Activated effector memory CD4-positive, alpha-beta T cell treated with anti-CD3 and anti-CD28 coated beads, Interleukin-2, amount 50 U/mL, for 16 hours (primary cell): Measurements from ENCODE around the gene GPN1.
"Not testable (repeated sequence)": the region's sequence is repeated elsewhere in the genome, so short reads cannot be mapped to it uniquely, and the experiment has no call there.

Experiments used
- DNase-seq: peaks from one replicate; pipeline ENCODE4 v3.0.0-alpha.2; 2020

GPN1 gene

DNA sequence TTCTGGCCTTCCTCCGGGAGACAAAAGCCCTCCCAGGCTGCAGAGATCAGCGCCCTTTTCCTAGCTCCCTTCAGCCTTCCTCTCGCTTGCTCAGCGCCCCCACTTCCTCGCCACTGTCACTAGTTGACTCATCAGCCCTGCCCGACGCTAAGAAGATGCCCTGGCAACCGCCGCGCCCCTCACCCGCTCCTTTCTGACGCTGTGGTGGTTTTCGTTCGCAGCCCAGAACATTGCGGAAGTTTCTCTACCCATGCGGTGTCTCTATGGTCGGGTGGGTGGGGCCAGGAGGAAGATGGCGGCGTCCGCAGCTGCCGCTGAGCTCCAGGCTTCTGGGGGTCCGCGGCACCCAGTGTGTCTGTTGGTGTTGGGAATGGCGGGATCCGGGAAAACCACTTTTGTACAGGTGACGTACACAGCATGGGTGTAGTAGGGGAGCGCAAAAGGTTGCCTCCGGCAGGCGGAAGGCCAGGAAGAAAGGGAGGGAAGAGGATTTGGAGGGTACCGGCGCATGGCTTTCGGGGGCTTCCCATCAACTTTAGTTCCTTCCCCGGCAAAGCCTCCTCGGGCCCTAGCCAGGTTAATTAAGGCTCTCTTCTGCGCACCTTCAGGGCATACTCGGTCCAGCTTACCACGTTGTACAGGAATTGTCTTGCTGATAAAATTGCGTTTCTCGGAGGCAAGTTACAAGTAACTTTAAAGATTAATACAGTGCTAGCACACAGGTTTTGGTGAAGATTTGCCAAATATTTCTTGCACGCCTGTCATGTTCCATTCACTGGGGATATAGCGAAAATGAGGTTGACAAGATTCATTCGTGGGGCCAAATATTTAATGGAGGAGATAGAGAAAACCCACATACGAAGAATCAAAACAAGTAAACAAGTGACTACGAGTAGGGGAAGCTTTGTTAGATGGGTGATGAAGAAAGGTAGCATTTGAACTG, at the start of gene GPN1, which contains the start of gene CCDC121:
TSS of gene GPN1 (plus strand) at position 284 of the 943 bp plus-strand sequence. CDS start at position 293, 9 bp downstream.
TSS of gene CCDC121 (minus strand) at position 246 of the 943 bp plus-strand sequence. CDS start 1,213 bp downstream, outside the sequence.
- peak; percentile 98 for DNase-seq

DNA sequence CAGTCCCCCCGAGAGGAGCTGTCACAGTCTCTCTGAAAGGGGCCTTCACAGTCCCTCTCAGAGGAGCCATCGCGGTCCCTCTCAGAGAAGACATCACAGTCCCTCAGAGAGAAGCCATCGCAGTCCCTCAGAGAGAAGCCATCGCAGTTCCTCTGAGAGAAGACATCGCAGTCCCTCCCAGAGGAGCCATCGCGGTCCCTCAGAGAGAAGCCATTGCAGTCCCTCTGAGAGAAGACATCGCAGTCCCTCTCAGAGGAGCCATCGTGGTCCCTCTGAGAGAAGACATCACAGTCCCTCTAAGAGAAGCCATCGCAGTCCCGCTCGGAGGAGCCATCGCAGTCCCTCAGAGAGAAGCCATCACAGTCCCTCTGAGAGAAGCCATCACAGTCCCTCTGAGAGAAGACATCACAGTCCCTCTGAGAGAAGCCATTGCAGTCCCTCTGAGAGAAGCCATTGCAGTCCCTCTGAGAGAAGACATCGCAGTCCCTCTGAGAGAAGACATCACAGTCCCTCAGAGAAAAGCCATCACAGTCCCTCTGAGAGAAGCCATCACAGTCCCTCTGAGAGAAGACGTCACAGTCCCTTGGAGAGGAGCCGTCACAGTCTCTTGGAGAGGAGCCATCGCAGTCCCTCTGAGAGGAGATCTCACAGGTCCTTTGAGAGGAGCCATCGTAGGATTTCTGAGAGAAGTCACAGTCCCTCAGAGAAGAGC, 47.3 kb upstream of the GPN1 start:
- DNase-seq = peak; percentile 64

DNA sequence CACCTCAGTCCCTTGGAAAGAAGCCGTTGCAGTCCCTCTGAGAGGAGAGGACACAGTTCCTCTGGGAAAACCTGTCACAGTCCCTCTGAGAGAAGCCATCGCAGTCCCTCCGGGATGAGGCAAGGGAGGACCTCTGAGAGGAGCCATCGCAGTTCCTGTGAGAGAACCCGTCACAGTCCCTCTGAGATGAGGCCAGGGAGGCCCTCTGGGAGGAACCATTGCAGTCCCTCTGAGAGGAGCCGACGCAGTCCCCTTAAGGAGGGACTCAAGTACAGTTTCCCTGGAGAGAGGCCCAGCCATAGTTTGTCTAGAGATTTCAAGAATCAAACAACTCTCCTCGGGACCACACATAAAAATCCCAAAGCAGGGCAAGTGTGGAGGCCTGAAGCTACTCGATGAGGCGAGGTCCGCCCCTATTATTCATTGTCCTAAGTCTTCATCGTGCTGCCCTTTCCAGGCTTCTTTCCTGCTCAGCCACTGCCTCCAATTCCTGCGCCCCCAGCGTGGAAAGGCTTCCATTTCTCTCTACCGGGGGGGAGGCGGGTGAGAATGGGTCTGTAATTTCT, 46.6 kb upstream of the GPN1 start:
- DNase-seq = peak; percentile 67

DNA sequence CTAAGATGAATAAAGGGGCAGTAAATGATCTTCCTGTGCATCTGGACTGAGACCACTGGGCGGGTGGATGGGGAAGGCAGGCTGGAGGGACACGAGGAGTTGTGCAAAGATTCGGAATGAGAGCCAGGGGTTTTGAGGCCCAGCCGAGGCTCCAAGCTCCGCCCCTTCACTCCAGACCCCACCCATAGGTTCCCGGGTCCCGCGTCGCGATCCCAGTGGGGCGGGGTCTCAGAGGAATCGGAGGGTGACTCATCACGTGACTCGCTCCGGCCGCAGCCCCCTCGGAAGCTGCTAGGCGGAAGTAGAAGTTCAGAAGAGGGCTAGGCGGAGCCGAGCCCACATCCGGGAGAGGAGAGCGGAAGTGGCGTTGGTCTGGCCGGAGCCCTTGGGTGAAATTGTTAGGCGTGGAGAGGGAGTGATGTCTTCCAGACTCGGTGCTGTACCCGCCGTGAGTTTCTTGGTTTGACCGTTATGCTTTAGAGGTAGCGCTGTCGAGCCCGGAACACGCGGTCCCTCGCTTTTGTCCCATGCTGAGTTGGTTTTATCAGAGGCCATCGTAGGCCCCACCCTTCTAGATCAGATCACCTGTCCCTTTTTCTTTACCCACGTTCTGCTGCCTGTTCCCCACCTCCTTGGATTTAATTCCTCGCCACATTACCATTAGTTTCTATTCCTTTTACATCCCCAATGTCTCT, 46.0 kb upstream of the GPN1 start, which contains the start of gene ZNF512:
TSS of gene ZNF512 (plus strand) at position 348 of the 695 bp plus-strand sequence. CDS start at position 419, 71 bp downstream.
- DNase-seq = peak; percentile 91

DNA sequence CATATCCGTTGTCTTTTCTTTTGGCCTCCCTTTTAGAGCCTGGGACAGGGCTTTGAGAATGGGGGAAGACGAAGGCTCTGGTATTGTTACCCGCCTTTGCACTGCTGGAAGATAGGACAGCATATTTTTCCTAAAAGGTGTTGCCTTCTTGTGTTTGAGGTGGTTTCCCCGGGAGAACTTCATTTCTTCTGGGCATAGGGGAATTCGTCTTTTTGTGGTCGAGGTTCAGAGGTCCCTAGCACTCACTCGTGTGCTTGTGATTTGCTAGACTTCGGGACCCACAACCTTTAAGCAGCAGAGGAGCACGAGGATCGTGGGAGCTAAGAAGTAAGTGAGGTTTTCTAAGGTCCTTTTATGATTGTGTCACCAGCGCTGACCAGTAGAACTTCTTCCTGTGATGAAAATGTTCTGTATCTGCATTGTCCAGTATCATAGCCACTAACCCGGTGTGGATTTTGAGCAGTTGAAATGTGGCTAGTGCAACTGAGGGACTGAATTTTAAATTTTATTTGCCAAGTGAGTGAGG, 45.4 kb upstream of the GPN1 start:
- DNase-seq = no peak

DNA sequence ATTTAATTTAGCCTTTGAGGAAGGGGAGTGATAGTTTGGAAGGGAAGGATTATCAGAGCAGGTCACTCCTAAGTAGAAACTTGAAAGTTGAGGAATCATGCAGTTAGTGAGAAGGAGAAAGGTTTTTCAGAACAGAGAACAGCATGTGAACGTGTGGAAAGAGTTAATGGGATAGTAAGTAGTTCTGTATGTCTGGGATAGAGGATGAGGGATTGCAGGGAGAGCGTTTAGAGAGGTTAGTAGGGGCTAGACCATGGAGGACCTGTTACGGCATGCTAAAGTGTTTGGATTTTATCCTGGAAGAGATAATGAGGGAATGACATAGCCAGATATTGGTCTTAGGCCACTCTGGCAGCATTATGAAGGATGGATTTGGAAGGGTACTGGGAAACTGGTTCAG, 44.3 kb upstream of the GPN1 start:
- DNase-seq = no peak

DNA sequence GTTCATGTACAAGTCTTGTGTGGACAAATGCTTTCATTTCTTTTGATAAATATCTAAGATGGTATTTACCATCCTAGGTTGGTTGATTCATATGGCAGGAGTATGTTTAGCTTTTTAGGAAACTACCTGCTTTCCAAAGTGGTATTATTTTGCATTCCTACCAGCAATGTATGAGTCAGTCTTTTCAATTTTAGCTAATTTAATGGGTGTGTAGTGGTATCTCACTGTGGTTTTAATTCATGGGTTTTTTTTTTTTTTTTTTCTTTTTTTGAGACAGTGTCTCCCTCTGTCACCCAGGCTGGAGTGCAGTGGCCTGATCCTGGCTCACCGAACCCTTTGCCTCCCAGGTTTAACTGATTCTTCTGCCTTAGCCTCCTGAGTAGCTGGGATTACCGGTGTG, 41.8 kb upstream of the GPN1 start:
- no peak for DNase-seq

DNA sequence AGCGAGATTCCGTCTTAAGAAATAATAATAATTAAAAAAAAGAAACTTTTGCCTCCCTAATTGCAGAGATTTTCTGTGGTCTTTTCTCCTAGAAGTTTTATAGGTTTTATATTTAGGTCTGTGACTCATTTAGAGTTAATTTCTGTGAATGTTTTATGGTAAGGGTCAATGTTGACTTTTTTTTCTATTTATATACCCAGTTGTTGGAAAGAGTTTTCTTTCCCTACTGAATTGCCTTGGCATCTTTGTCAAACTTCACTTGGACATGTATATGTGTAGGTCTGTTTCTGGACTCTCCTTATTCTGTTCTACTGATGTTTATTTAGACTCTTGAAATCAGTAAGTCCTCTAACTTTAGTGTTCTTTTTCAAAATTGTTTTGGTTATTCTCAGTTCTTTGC, 40.5 kb upstream of the GPN1 start:
- DNase-seq = no peak

DNA sequence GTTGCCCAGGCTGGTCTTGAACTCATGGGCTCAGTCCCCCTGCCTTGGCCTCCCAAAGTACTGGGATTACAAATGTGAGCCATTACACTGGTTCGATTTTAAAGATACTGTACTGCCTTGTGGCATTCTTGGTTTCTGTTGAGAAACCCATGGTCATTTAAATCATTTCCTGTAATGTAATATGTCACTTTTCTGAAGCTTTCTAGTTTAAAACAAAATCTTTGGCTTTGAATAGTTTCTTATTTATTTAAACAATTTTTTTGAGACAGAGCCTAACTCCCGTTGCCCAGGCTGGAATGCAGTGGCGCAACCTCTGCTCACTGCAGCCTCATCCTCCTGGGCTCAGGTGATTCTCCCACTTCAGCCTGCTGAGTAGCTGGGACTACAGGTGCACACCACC, 37.1 kb upstream of the GPN1 start:
- DNase-seq = no peak

DNA sequence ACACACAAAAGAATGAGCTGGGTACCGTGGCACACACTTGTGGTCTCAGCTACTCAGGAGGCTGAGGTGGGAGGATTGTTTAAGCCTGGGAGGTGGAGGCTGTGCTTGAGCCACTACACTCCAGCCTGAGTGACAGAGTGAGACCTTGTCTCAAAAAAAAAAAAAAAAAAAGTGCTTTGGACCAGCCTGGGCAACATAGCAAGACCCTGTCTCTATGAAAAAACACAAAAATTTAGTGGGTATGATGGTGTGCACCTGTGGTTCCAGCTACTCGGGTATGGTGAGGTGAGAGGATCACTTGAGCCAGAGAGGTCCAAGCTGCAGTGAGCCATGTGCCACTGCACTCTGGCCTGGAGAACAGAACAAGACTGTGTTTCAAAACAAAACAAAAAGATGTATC, 35.6 kb upstream of the GPN1 start:
- no peak for DNase-seq

DNA sequence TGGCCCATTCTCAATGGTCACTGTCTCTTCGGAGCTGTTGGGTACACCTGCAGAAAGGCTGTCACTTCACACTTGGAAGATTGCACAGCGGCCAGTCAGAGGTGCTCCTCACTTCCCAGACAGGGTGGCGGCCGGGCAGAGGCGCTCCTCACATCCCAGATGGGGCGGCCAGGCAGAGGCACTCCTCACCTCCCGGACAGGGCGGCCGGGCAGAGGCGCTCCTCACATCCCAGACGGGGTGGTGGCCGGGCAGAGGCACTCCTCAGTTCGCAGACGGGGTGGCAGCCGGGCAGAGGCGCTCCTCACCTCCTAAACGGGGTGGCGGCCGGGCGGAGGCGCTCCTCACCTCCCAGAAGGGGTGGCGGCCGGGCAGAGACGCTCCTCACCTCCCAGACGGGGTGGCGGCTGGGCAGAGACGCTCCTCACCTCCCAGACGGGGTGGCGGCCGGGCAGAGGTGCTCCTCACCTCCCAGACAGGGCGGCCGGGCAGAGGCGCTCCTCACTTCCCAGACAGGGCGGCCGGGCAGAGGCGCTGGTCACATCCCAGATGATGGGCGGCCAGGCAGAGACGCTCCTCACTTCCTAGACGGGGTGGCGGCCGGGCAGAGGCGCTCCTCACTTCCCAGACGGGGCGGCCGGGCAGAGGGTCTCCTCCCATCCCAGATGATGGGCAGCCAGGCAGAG, 34.7 kb upstream of the GPN1 start:
- DNase-seq = not testable (repeated sequence)

DNA sequence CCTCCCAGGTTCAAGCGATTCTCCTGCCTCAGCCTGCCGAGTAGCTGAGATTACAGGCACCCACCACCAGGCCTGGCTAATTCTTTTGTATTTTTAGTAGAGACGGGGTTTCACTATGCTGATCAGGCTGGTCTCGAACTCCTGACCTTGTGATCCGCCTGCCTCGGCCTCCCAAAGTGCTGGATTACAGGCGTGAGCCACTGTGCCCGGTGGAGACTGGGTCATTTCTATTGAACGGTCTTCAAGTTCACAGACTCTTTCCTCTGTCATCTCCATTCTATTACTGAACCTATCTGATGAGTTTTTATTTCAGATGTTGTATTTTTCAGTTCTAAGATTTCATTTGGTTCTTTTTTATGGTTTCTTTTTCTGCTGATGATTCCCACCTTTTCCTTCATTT, 33.4 kb upstream of the GPN1 start:
- not testable (repeated sequence) for DNase-seq

DNA sequence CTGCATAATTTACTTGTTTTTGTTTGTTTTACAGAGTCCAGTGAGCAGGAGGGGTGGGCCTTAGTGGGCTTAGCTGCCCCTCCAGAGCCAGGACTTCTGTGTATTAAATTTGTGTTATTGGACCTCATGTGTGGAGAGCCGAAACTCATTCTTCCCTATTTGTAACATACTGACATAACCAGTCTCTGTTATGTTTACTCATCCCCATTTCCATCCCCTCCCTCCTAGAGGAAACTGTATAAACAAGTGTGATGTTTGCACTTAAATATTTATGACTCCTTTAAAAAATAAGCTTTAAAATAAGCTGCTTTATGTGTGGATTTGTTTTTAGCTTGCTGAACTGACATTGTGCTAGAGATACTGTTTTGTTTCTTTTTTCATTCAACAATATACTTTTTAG, 32.2 kb upstream of the GPN1 start:
- DNase-seq = no peak

DNA sequence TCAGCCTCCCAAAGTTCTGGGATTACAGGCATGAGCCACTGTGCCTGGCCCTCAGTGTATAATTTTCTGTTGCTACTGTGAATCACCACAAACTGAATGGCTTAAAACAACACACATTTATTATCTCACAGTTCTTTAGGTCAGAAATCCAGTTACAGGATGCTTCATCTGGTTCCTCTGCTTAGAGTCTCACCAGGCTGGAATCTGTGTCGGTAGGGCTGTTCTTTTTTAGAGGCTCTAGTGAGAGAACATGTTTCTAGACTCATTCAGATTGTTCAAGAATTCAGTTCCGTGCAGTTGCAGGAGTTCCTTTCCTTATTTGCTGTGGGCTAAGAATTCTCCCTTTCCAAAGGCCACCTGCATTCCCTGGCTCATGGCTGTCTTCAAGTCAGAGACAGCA, 22.2 kb upstream of the GPN1 start:
- no peak for DNase-seq

DNA sequence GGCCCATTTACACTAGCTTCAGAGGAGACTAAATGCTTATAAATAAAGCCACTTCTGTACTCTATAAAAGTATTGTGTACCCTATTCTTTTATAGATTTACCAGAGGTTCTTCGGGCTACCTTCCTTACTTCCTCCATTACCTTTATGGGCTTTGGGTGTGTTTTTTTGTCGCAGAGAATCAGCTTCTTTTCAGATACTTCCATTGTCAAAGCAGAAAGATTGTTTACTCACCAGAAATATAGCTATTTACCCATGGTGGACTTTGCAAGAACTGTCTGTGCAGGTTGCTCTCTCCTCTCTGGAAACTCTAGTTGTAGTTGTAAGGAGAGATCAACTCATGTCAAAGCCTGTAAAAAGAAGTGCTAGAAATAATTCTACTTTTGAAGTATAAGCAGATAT, 14.9 kb upstream of the GPN1 start:
- no peak for DNase-seq

DNA sequence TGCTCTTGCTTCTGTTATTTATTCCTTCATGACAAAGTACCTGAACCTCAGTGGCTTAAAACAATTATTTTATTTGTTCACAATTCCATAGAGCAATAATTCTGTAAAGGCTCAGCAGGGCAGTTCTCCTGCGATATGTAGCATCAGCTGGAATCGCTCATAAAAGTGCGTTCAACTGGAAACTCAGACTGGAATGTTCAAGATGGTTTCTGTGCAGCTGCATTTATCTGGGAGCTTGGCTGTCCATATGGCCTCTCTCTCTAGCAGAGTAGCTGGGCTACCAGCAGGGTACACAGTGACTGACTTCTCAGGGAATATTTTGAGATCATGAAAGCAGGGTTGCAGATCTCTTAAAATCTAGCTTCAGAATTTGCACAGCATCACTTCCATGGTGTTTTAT, 13.5 kb upstream of the GPN1 start:
- DNase-seq = no peak

DNA sequence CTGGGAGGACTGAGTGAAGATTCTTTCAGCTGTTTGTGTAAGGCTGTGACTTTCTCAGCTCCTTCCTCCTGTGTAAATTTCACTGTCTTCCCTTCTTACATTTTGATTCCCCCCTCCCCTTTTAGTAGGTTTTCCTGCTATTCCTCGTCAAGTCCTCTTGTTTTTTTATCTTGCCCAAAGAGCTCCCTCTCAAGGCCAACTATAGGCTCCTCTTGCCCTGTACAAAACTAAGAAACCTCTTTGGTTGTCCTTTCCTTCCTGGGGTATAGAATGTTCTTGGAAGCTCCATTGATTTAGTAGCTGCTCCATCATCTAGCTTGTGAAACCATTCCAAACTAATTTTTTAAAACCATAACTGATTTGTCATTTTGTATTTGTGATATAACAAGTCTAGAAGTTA, 7.3 kb upstream of the GPN1 start:
- no peak for DNase-seq

DNA sequence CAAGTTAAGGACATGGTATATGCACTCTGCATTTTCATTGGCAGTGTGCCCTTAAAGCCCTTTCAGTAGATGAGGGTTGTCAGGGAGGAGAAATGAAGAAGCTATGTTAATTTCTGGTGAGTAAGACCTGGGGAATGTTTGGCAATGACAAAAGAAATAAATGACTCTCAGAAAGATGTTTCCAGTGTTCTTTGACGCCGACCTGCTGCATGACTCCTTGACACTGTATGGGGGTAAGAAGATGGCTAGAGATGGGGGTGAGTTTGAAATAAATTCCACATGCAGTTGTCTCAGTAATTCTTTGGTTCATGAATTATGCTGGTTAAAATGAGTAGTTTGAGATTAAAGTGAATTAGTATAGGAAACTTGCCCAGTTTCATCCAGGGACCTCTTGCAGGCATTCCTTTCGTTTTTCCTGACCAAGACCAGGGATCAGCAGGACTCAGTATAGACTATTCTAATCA, 5.9 kb upstream of the GPN1 start:
- no peak for DNase-seq

DNA sequence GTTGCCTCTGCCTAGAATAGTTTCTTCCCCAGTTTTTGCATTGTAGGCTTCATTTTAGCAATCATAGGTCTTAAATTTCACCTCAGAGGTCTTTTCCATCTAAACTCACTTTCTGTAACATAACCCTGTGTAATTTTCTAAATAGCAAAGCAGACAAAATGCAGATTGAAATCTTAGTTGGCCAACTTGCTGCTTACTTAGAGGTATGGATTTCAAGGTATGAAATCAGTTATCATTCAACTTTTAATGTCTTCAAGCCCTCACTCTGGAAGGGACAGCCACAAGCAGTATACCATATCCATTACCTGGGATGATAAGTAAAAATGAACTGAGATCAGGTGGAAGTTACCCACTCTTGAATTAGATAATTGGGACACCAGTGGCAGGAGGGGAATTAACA, 3.9 kb upstream of the GPN1 start:
- no peak for DNase-seq

DNA sequence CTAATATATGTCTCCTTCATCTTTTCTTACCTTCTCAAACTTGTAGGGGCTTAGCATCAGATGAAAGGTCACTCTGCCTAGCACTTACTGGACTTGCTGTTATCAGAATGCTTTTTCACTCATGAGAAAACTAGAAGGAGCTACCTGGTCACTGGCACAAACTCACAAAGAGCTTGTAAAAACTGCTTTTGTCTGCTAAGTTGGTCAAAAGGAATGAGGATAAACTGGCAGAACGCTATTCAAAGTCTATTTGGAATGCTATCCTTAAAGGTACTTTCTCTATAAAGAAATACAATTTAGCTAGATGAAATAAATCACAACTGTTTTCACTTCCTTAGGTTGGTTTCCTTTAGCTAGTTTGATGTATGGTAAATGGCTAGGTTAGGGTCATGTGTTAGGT, 2.5 kb upstream of the GPN1 start:
- DNase-seq = not testable (repeated sequence)

DNA sequence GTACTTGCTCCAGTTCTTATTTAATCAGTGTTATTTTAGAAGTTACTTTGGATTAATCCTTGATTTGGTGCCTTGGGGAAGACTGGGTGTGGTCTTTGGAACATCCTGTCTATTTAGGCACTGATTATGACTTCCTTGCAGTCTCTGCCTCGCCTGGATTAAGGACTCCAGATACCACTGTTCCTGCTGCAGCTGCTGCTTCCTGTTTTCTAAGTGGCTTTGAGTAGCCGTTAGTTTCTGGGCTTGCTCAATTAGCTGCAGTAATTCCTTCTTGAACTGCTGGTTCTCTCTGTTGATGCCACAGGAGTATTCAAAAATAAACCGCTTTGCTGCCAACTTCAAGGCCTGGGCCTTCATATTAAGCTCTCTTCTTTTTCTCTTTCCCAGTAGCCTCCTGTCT, 1.9 kb upstream of the GPN1 start:
- DNase-seq = not testable (repeated sequence)
